ENCODE data around the gene R3HCC1L. TPM values are rescaled to one million over a fixed set of nuclear protein-coding genes. Genes with fewer than 3 reads are reported as not detected.
"Not testable (repeated sequence)": the region's sequence is repeated elsewhere in the genome, so short reads cannot be mapped to it uniquely, and the experiment has no call there.

The R3HCC1L gene
- total RNA-seq, 2 experiments from 2014 or later, result 15.7 to 16.5 TPM

DNA sequence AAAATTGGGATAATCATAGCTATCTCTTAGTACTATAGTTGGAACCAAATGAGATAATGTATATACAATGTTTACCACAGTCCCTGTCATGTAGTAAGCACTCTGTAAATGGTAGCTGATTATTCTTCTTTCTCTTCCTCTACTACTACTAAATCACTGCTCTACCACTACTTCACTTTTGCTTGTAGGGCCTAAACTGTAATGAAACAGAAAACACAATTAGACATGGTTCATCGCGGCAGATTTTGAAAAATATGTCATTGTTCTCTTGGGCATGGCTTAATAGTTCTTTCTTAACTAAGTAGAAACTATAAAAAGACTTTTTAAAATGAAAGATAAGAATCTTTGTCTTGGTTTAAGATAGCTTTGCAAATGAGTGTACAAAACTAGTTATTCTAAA, 34.9 kb downstream of the R3HCC1L start:
- CTCF ChIA-PET, result interaction anchor here (0.9 to 2.7 kb wide), 10 partner anchors 13 to 230 kb away, joined by 3 to 16 read pairs (median 6); no protein-coding TSS in a partner anchor
- intact Hi-C loops (cut with micrococcal nuclease), result no loop called here

DNA sequence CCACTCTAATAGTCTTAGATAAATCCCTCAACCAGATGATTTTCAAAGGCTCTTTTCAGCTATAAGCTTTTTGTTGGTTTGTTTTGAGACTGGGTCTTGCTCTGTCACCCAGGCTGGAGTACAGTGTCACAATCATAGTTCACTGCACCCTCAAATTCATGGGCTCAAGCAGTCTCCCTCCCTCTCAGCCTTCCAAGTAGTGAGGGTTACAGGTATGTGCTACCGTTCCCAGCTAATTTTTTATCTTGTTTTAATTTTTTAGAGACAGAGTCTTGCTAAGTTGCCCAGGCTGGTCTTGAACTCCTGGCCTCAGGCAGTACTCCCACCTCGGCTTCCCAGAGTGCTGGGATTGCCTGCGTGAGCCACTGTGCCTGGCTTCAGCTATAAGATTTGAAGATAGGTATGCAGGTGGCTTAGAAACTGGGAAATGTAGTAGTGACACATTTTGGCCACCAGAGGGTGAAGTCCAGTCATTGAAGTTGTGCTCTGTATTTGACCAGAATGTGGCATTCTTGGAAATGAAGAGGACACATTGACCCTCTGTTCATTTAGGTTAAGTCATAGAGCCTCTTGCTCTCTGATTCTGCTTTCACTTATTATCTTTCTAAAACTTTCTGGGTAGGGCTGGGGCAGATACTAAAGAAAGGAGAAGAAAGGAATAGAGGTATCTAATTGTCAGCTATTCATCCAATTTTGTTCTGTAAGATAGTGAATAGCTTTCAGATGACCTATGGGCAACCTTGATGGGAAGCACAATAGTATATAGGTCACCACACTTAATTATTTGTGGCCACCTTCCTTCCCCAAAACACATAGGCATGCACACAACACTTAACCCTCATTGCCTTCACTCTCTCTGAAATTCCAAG, 36.0 kb downstream of the R3HCC1L start:
- no peaks in the 10 kb centered on the region for H3K27me3 Mint-ChIP-seq
- no peaks in the 10 kb centered on the region for H3K9me3 Mint-ChIP-seq
- H3K4me1 Mint-ChIP-seq (ENCODE audit: low read depth), result peaks cover 22% of the 10 kb centered on the region
- H3K36me3 Mint-ChIP-seq (ENCODE audit: low read depth), result peaks cover 38% of the 10 kb centered on the region
- ATAC-seq, result peak; percentile 64
- intact Hi-C loops (cut with micrococcal nuclease), result loop anchor here (10.0 kb wide), 1 partner anchor 144 kb away; no protein-coding TSS in a partner anchor
- H3K4me3 Mint-ChIP-seq, result no peak overlapping the region
- no peak overlapping the region for H3K27ac Mint-ChIP-seq
- DNase-seq, result peak; percentile 34
- TF ChIP-seq, protein P1, sequence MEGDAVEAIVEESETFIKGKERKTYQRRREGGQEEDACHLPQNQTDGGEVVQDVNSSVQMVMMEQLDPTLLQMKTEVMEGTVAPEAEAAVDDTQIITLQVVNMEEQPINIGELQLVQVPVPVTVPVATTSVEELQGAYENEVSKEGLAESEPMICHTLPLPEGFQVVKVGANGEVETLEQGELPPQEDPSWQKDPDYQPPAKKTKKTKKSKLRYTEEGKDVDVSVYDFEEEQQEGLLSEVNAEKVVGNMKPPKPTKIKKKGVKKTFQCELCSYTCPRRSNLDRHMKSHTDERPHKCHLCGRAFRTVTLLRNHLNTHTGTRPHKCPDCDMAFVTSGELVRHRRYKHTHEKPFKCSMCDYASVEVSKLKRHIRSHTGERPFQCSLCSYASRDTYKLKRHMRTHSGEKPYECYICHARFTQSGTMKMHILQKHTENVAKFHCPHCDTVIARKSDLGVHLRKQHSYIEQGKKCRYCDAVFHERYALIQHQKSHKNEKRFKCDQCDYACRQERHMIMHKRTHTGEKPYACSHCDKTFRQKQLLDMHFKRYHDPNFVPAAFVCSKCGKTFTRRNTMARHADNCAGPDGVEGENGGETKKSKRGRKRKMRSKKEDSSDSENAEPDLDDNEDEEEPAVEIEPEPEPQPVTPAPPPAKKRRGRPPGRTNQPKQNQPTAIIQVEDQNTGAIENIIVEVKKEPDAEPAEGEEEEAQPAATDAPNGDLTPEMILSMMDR (IDR thresholded peaks at IDR 0.05), result peak; percentile 71
- ChIA-PET POLR2A (no interaction called here), CTCF (interaction anchor here (0.6 to 2.9 kb wide), 39 partner anchors 8 to 231 kb away, joined by 3 to 19 read pairs (median 4); no protein-coding TSS in a partner anchor)

More for the DNA sequence above, 34.9 kb downstream of the R3HCC1L start:
- TF ChIP-seq, protein P1 (IDR thresholded peaks at IDR 0.05), result no peak
- H3K27me3 Mint-ChIP-seq, result no peaks in the 10 kb centered on the region
- no peak overlapping the region for H3K27ac Mint-ChIP-seq
- DNase-seq, result no peak
- H3K9me3 Mint-ChIP-seq, result no peaks in the 10 kb centered on the region
- H3K4me3 Mint-ChIP-seq, result no peak overlapping the region
- H3K4me1 Mint-ChIP-seq (ENCODE audit: low read depth), result peaks cover 30% of the 10 kb centered on the region
- POLR2A ChIA-PET, result no interaction called here
- no peak for ATAC-seq
- H3K36me3 Mint-ChIP-seq (ENCODE audit: low read depth), result peaks cover 36% of the 10 kb centered on the region

DNA sequence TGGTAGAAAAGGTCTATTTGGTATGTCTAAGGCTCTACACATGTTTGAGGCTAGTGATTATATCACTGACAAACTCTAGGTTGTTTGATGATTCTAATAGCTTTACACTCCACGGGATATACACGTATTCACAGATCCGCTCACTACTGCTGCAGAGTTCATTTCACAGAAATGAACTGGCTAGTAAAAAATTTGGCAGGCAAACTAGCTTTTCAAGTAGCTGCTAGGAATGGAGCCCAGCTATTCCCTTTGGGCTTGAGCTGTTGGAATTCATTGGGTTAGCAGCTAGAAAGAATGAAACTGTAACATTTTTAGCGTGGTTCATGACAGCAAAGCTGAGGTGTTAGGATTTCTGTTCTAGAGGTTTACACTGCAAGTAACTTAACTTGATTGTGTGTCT, 37.6 kb downstream of the R3HCC1L start:
- no peak for ATAC-seq
- H3K4me1 Mint-ChIP-seq (ENCODE audit: low read depth), result peaks cover 15% of the 10 kb centered on the region
- H3K4me3 Mint-ChIP-seq, result no peak overlapping the region
- TF ChIP-seq, protein P1 (IDR thresholded peaks at IDR 0.05), result no peak
- H3K36me3 Mint-ChIP-seq (ENCODE audit: low read depth), result peaks cover 41% of the 10 kb centered on the region
- POLR2A ChIA-PET, result no interaction called here
- H3K9me3 Mint-ChIP-seq, result no peaks in the 10 kb centered on the region
- H3K27me3 Mint-ChIP-seq, result no peaks in the 10 kb centered on the region
- no peak overlapping the region for H3K27ac Mint-ChIP-seq
- intact Hi-C loops (cut with micrococcal nuclease), result loop anchor here (10.0 kb wide), 1 partner anchor 143 kb away; no protein-coding TSS in a partner anchor
- CTCF ChIA-PET, result interaction anchor here (0.9 to 2.9 kb wide), 7 partner anchors 9 to 137 kb away, joined by 3 to 19 read pairs (median 6); no protein-coding TSS in a partner anchor
- no peak for DNase-seq

DNA sequence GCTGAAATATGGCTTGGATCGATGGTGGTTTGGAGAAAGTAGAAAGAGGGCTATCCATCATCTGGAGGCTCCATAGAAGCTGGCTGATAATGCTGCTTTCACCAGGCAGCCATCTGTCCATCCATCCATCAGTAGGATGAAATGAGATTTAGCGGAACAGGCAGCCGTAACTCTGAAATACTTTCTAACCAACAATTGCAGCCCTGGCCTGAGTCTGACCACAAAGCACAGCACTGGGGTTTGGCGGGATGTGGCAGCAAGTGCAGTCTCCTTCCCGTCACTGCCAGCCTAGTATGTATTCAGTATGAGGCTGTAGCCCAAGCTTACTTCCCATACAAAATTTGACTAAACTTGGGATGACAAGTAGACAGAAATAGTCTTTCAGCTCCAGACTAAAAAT, 38.0 kb downstream of the R3HCC1L start:
- ATAC-seq (no peak), DNase-seq (no peak)
- Mint-ChIP-seq H3K9me3 (peaks cover under 1% of the 10 kb centered on the region), H3K4me3 (no peak overlapping the region), H3K27me3 (no peaks in the 10 kb centered on the region), H3K36me3 (ENCODE audit: low read depth) (peaks cover 45% of the 10 kb centered on the region), H3K27ac (no peak overlapping the region), H3K4me1 (ENCODE audit: low read depth) (peaks cover 19% of the 10 kb centered on the region)
- POLR2A ChIA-PET, result no interaction called here
- TF ChIP-seq, protein P1 (IDR thresholded peaks at IDR 0.05), result no peak
- CTCF ChIA-PET, result interaction anchor here (2.7 to 2.9 kb wide), 2 partner anchors 10 to 137 kb away, joined by 18 to 19 read pairs; no protein-coding TSS in a partner anchor
- intact Hi-C loops (cut with micrococcal nuclease), result loop anchor here (10.0 kb wide), 1 partner anchor 142 kb away; no protein-coding TSS in a partner anchor

DNA sequence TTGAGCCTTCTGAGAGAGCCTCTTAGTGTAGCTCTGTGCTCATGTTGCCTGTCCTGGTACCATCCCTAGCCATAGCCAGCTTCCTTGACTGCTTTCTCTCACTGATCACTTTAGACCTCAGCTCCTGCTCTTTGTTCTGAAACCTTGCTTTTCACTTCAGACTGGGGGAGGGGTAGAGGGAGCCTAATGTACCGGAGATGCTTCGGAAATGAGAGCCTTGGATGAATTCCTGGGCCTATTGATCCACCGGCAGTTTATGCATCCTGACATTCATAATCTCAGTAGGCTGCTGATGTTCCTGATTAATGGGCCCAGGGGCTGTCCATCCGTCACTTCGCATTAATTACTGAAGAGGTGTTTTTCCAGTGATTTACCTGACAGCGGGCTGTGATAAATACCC, 38.8 kb downstream of the R3HCC1L start:
- Mint-ChIP-seq H3K36me3 (ENCODE audit: low read depth) (peaks cover 51% of the 10 kb centered on the region), H3K27me3 (no peaks in the 10 kb centered on the region), H3K4me3 (no peak overlapping the region), H3K4me1 (ENCODE audit: low read depth) (peaks cover 18% of the 10 kb centered on the region), H3K27ac (no peak overlapping the region), H3K9me3 (peaks cover 2% of the 10 kb centered on the region)
- DNase-seq (no peak), ATAC-seq (no peak)
- TF ChIP-seq, protein P1 (IDR thresholded peaks at IDR 0.05), result no peak
- intact Hi-C loops (cut with micrococcal nuclease), result loop anchor here (10.0 kb wide), 1 partner anchor 142 kb away; no protein-coding TSS in a partner anchor
- ChIA-PET POLR2A (no interaction called here), CTCF (interaction anchor here (1.4 kb wide), 1 partner anchor 10 kb away, joined by 3 read pairs; no protein-coding TSS in a partner anchor)

DNA sequence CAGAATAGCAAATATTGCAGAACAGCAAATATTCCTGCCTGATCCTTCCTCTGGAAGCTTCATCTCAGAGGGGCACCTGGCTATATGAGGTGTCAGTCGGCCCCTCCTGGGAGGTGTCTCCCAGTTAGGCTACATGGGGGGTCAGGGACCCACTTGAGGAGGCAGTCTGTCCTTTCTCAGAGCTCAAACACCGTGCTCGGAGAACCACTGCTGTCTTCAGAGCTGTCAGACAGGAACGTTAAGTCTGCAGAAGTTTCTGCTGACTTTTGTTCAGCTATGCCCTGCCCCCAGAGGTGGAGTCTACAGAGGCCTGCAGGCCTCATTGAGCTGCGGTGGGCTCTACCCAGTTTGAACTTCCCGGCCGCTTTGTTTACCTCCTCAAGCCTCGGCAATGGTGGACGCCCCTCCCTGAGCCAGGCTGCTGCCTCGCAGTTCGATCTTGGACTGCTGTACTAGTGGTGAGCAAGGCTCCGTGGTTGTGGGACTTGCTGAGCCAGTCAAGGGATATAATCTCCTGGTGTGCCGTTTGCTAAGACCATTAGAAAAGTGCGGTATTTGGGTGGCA, 48.0 kb downstream of the R3HCC1L start:
- ATAC-seq; DNase-seq; H3K27me3 Mint-ChIP-seq; POLR2A ChIA-PET; H3K4me3 Mint-ChIP-seq; H3K9me3 Mint-ChIP-seq; H3K27ac Mint-ChIP-seq; intact Hi-C loops (cut with micrococcal nuclease): not testable (repeated sequence)
- CTCF ChIA-PET, result interaction anchor here (1.2 to 1.5 kb wide), 2 partner anchors 11 to 13 kb away, joined by 5 to 7 read pairs; no protein-coding TSS in a partner anchor
- peaks cover 81% of the 10 kb centered on the region for H3K36me3 Mint-ChIP-seq (ENCODE audit: low read depth)
- peaks cover 48% of the 10 kb centered on the region for H3K4me1 Mint-ChIP-seq (ENCODE audit: low read depth)
